Stimulated activated CD4-positive, alpha-beta T cell treated with anti-CD3 and anti-CD28 coated beads, Interleukin-1b, Interleukin-23, amount 100 ng/mL, for 4 hours (primary cell): ENCODE measurements around the gene SIGLEC14.
A peak's percentile ranks its signal among the peaks of the same experiment; 100 is the strongest.
"Not testable (repeated sequence)": the region's sequence is repeated elsewhere in the genome, so short reads cannot be mapped to it uniquely, and the experiment has no call there.

Experiments used
- DNase-seq, 2 donors: peaks; one replicate each; pipeline ENCODE4 v3.0.0-alpha.2; 2020; ENCODE audit warnings: low read depth in 2 of 2

SIGLEC14 gene

GRCh38 chr19:51675911-51676565 lies 29.4 kb upstream of the SIGLEC14 start:
- not testable (repeated sequence) for DNase-seq

GRCh38 chr19:51668216-51668615 lies 21.6 kb upstream of the SIGLEC14 start:
- no peak for DNase-seq

- no peak for DNase-seq
Observed at GRCh38 chr19:51664997-51665396, 18.4 kb upstream of the SIGLEC14 start.

- DNase-seq: no peak
Observed at GRCh38 chr19:51664131-51664530, 17.5 kb upstream of the SIGLEC14 start.

DNA sequence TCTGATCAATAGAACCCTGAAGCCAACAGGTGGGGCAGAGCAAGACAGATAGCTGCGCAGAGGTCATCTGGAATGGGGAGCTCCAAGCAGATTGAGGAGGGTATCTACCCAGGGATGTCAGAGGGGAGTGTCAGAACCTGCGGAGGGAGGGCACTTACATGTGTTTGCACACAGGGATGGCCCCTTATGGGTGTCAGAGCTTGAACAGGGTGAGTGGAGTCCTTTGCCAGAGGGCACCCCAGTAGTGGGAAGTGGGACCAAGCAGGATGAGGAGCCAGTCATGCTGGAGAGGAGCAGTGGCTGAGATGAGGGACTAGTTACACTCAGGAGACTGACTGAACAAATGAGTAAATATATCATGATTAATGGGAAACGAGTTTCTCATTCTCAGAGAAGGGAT lies 17.0 kb upstream of the SIGLEC14 start:
- DNase-seq: no peak

GRCh38 chr19:51660975-51661600 lies 14.5 kb upstream of the SIGLEC14 start:
- peak; percentile 34 to 40 for DNase-seq

GRCh38 chr19:51654783-51655182 lies 8.2 kb upstream of the SIGLEC14 start:
- no peak for DNase-seq

- DNase-seq: no peak
Observed at GRCh38 chr19:51653162-51653561, 6.5 kb upstream of the SIGLEC14 start.

- DNase-seq: no peak
Observed at GRCh38 chr19:51652266-51652665, 5.6 kb upstream of the SIGLEC14 start.

DNA sequence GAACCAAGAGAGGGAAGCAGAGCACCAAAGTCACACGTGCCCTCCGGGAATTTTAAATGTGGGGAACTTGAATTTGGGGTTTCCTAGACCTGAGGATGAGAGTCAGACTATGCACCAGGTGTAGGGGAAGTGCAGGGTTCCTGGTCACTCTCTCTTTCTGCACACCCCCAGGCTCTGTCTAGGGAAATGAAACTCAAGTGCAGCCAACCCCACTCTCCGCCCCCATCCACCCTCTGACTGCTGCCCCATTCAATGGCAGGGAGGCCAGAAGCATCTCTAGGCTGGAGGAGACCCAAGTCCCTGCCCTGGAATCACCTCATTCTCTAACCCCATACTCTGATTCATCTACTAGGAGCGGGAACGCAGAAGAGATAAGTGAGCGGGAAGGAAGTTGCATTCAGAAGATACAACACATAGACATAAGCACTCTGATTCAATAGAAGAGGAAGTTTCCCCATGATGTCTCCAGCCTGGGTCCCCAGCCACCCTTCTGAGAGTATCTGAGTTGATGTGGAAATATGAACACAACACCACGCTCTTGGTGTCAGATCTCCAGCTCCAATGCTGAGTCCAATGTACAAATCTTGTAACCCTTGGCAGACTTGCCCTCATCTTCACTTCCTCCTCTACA lies 4.7 kb upstream of the SIGLEC14 start:
- no peak for DNase-seq

DNA sequence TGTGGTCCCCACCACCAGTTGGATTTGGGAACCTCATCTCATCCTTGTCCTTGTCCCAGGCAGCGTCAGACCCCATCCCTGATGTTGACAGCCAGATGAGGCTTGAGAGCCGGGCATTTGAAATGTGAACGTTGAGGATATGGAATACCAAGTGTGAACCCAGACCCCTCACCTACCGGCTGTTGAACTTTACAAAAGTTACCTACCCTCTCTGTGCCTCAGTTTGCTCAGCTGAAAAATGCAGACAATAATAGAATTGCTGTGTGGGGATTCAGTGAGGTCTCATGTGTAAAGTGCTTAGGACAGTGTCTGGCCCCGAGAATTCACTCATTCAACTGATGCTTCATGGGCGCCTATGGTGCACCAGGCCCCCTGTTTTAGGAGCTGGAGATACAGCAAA lies 693 bp upstream of the SIGLEC14 start:
- no peak for DNase-seq

GRCh38 chr19:51644636-51645271 lies 1.9 kb downstream of the SIGLEC14 start:
- no peak for DNase-seq

DNA sequence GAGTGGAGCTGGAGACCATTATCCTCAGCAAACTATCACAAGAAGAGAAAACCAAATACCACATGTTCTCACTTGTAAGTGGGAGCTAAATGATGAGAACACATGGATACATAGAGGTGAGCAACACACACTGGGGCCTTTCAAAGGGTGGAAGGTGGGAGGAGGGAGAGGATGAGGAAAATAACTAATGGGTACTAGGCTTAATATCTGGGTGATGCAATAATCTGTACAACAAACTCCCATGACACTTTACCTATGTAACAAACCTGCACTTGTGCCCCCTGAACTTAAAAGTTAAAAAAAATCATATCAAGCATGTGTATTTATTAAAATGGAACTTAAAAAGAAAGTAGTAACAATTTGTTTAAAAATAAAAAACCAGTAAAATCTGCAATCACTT lies 5.0 kb downstream of the SIGLEC14 start:
- DNase-seq: no peak

DNA sequence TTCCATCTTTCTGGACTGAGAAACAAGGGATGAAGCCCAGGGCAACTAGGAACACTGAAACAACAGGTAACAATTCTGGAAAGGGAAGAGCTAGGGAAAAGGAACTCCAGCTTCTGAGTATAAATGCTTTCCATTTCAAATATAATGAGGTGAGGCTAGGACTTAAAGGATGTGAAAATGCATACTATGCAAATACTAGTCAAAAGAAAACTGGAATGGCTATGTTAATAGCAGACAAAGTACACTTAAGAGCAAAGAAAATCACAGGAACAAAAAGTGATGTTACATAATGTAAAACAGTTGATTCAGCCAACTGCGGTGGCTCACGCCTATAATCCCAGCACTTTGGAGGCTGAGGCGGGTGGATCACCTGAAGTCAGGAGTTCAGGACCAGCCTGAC lies 6.2 kb downstream of the SIGLEC14 start:
- no peak for DNase-seq

DNA sequence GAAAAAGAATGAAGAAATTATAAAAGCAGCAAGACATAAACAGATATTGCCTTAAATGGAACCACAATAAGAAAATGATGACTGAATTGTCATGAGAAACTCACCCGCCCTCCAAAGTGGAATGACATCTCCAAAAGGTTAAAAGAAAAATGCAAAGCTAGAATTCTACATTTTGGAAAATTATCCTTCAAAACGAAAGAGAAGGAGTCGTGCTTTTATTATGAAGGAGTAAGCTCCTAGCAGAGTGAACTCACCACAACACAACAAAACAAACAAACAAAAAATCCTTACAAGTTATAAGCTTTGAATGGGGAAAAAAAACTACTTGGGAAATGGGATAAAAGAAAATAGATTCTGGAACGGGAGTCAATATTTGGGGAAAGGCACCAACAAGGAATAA lies 6.7 kb downstream of the SIGLEC14 start:
- no peak for DNase-seq

GRCh38 chr19:51637362-51637978 lies 9.2 kb downstream of the SIGLEC14 start:
- DNase-seq: no peak

DNA sequence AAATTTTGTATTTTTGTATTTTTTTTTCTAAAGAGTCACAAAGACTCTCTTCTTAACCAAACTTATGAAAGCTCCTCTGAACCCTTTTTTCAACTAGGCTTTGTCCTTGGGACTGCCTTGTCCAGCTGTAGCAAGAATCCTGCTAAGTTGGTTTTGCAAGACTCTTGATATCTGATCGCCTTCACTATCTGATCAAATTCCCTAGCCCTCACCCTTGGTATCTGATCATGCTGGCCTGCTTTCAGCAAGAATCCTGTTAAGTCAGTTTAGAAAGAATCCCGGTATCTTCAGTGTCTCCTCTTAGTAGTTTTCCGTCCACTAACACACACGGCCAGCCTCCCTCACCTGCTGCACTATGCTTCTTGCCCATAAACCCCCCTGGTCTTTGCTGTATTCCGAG lies 14.5 kb downstream of the SIGLEC14 start:
- no peak for DNase-seq

DNA sequence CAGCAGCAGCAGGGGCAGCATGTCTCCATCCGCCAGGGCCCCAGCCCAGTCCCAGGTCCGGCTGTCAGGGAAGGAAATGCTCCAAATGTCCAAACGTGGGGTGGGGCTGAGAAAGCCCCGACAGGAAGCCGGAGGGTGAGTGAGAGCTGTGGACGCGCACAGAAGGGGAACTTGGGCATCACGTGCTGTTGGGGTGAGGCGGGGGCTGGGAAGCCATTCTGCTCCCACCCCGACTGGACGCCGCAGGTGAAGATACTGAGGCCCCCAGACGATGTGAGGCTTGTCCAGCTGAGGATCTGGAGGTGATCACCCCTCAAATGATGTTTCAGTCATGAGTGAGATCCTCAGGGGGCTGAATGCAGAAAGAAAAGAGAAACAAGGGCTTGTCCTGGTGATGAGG lies 16.3 kb downstream of the SIGLEC14 start, which contains the start of gene SIGLEC5:
TSS of gene SIGLEC5 (minus strand) at position 87 of the 400 bp plus-strand sequence. CDS start at position 21, 66 bp downstream.
- not testable (repeated sequence) for DNase-seq

DNA sequence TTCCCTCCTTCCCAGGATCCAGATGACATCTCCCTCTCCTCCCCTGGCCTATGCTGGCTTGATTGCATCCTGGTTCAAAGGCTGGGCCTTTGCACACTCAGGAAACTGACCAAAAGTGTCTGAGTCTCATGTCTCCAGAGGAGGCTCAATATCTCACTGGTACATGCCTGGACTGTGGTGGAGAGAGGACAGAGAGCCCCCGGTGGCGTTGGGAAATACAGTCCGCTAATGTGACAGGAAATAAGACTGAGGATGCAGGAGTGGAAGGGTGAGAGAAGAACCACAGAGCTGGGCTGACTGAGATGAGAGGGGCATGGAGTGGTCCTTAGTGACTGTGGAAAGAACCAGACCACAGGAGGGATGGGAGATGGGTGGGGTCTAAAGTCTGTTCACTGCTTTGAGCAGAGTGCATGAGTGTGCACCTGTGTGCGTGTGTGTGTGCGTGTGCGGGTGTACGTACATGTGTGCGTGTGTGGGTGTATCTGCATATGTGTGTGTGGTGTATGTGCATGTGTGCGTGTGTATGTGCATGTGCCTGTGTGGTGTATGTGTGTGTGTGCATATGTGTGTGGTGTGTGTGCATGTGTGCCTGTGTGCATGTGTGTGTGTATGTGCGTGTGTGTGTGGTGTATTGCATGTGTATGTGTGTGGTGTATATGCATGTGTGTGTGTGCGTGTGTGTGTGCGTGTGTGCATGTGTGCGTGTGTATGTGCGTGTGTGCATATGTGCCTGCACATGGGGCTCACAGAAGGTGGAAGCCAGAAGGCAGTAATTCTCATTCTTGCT lies 18.3 kb downstream of the SIGLEC14 start:
- no peak for DNase-seq

GRCh38 chr19:51627491-51628138 lies 19.0 kb downstream of the SIGLEC14 start:
- no peak for DNase-seq

DNA sequence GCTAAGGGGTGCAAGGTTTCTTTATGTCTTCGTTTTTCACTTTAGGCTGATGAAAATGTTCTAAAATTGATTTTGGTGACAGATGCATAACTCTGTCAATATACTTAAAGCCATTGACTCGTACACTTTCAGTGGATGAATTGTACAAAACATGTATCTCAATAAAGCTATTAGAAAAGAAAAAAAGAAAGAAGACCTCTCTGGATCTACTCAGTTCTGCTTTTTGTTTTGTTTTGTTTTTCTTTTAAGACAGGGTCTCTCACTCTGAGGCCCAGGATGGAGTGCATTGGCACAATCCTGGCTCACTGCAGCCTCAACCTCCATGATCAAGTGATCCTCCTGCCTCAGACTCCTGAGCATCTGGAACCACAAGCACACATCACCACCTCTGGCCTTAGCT lies 19.9 kb downstream of the SIGLEC14 start:
- DNase-seq: no peak
